HG03565 (cell line): Measurements from ENCODE around the gene PRTN3.
"Not testable (repeated sequence)": the region's sequence is repeated elsewhere in the genome, so short reads cannot be mapped to it uniquely, and the experiment has no call there.

Experiments used
- ATAC-seq: cut with Tn5 transposase; IDR thresholded peaks from one replicate; pipeline ENCODE4 v1.9.1; 2021; ENCODE audit warnings: mild to moderate bottlenecking, moderate library complexity; ENCODE audit not compliant: unreplicated experiment

PRTN3 gene

DNA sequence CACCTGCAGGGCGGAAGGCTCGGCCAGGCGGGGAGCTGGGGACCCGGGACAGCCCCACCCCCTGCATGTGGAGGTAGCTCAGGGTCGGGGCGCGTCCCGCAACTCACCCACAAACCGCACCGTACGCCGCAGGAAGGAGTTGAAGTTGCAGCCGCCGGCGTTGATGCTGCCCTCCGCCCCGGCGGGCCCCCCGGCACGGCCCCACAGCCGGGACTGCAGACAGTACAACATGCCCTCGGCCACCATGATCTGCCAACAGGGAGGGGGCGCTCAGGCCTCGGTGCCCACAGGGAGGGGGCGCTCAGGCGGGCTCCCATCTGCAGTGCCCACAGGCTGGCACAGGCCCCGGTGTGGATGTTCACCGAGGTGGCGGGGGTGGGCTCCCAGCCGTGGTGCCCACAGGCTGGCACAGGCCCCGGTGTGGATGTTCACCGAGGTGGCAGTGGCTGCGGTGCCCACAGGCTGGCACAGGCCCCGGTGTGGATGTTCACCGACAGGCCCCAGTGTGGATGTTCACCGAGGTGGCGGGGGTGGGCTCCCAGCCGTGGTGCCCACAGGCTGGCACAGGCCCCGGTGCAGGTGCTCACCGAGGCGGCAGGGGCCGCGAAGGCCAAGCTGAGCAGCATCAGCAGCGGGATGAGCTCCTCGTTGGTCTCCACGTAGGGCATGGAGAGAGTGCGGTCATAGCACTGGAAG is 25.6 kb upstream of the PRTN3 start:
- no peak for ATAC-seq

GRCh38 chr19:815775-816499 is 24.9 kb upstream of the PRTN3 start:
- ATAC-seq = no peak

- ATAC-seq = no peak
Observed at GRCh38 chr19:816500-816857, 24.3 kb upstream of the PRTN3 start.

GRCh38 chr19:820212-820611 is 20.6 kb upstream of the PRTN3 start:
- not testable (repeated sequence) for ATAC-seq

- no peak for ATAC-seq
Observed at GRCh38 chr19:821231-821824, 19.5 kb upstream of the PRTN3 start.

DNA sequence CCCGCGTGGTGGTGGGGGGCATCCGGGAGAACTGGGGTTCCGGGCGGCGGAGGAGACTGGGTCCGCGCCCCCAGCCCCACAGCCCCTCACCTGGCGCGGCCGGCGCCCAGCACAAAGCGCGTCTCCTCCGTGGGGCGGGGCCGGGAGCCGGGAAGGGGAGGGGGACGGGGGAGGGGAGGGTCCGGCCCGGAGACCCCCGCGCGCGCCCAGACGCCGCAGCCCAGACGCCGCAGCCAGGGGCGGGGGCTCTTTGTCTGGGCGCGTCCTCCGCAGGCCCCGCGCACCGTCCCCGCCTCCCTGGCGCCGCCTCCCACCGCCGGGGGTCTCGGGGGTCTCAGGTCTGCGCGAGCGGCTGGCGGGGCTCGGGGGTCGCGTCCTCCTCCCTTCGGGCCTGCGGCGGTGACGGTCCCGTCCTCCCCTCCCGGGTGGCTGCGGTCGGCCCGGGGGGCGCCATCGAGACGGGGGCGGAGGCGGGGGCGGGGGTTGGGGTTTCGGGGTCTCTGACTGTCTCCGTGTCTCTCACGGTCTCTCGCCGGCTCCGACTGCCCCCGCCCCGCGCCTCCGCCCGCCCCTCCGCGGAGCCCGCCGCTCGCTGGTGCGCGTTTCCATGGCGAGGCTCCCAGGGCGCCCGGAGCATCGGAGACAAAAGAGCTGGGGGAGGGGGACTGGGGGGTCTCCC is 18.8 kb upstream of the PRTN3 start, which contains the start of gene PLPPR3:
PLPPR3 (minus strand) TSS at position 131 of the 679 bp plus-strand sequence. CDS start 396 bp downstream, outside the sequence.
- ATAC-seq = no peak

DNA sequence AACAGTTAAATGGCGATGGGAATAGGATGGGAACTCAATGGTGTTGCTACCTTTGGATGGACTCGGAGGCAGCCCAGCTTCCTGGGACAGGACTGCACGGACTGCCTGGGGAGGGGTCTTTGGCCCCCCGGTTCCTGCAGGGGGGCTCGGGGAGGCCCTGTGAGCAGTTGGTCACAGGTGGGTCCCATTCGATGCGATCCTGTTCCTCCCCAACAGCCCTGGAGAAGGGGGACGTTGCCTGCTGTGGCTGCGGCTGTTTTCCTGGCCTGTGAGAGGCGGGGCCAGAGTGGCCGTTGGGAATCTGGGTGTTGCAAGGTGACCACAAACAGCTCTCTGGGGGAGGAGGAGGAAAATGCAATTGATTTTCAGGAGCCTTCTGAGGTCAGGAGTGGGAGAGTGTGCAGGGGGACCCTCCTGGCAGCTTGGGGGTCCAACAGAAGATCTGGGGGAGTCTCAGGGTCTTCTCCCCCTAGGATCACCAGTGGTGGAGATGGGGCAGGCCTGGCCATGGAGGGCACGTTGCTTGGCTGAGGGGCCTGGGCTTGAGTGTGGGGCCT is 17.2 kb upstream of the PRTN3 start:
- no peak for ATAC-seq

DNA sequence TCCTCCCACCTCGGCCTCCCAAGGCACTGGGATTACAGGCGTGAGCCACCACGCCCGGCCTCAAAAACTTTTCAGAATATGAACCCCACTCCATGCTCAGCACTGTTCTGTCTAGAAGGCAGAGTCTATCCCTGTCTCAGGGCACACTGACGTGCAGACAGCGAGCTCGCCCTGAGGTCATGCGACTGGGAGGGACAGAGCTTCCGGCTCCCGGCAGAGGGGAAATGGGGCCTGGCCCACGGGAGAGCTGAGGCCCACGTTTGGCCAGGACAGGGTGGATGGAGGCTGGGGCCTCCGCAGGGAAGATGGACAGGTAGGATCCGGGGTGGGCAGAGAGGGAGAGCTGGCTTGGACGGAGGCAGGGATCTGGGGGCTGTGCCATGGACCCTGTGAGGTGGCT is 15.9 kb upstream of the PRTN3 start:
- ATAC-seq = no peak

GRCh38 chr19:825897-826644 is 14.7 kb upstream of the PRTN3 start:
- no peak for ATAC-seq

- ATAC-seq = no peak
Observed at GRCh38 chr19:827314-827709, 13.5 kb upstream of the PRTN3 start.

GRCh38 chr19:827710-828321 is 13.0 kb upstream of the PRTN3 start, which contains the start of gene AZU1:
TSS of gene AZU1 (plus strand) at chr19:827837. CDS start at chr19:827847, 10 bp downstream.
- no peak for ATAC-seq

GRCh38 chr19:829129-829758 is 11.6 kb upstream of the PRTN3 start:
- ATAC-seq = no peak

- ATAC-seq = no peak
Observed at GRCh38 chr19:831407-832369, 9.1 kb upstream of the PRTN3 start.

GRCh38 chr19:834216-834615 is 6.6 kb upstream of the PRTN3 start:
- ATAC-seq = no peak

- no peak for ATAC-seq
Observed at GRCh38 chr19:835210-835810, 5.5 kb upstream of the PRTN3 start.

DNA sequence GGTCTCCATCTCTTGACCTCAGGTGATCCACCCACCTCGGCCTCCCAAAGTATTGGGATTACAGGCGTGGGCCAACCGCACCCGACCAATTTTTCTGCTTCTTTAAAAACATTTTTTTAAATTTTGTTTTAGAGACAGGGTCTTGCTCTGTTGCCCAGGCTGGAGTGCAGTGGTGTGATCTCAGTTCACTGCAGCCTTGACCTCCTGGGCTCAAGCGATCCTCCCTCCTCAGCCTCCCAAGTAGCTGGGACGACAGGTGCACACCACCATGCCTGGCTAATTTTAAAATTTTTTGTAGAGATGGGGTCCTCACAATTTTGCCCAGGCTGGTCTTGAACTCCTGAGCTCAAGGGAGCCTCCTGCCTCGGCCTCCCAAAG is 2.0 kb downstream of the PRTN3 start:
- not testable (repeated sequence) for ATAC-seq

DNA sequence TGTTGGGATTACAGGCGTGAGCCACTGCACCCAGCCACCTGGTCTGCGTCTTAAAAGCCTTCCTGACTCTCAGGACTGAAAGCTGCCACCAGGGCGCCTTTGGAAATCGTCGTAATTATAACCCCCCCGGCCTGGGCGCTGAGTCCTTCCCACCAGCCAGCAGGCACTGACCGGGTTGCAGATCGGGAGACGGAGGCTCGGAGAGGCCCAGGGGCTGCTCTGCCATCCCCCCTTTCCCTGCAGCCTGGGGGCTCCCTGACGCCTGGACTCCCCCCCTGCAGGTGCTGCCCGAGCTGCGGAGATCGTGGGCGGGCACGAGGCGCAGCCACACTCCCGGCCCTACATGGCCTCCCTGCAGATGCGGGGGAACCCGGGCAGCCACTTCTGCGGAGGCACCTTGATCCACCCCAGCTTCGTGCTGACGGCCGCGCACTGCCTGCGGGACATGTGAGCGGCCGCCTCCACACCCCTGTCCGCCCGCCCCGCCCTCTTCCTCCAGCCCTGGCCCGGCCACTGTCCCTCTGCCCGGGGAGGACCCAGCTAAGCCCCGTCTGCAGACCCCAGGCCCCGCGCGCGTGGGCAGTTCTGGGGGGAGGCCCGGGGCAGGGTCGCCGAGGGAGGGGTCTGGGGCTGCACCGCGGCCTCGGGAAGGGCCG is 2.5 kb downstream of the PRTN3 start:
- no peak for ATAC-seq
